Nephron progenitor cell (in vitro differentiated cells): ENCODE results near the gene CNP.
A peak's percentile ranks its signal among the peaks of the same experiment; 100 is the strongest.

Experiments
- DNase-seq: peaks from one replicate; pipeline ENCODE4 v3.0.0; 2021
- H3K27ac Mint-ChIP-seq: 2 replicates; pipeline ENCODE4 v1.8.0; 2021; ENCODE audit warnings: mild to moderate bottlenecking, moderate library complexity, mixed read lengths
- H3K27me3 Mint-ChIP-seq: 2 replicates; pipeline ENCODE4 v1.8.0; 2021; ENCODE audit warnings: mild to moderate bottlenecking, low read depth, mixed read lengths; ENCODE audit not compliant: poor library complexity
- H3K36me3 Mint-ChIP-seq: 2 replicates; pipeline ENCODE4 v1.8.0; 2021; ENCODE audit warnings: low read depth, mixed read lengths
- H3K4me1 Mint-ChIP-seq: 2 replicates; pipeline ENCODE4 v1.8.0; 2021; ENCODE audit warnings: mixed read lengths
- H3K4me3 Mint-ChIP-seq: 2 replicates; pipeline ENCODE4 v1.8.0; 2021; ENCODE audit warnings: mild to moderate bottlenecking, moderate library complexity, mixed read lengths
- H3K9me3 Mint-ChIP-seq: 2 replicates; pipeline ENCODE4 v1.8.0; 2021; ENCODE audit warnings: mild to moderate bottlenecking, moderate library complexity, mixed read lengths
- CTCF ChIP-seq: fragments of 200-600 bp; sonication (generic); IDR thresholded peaks from 2 replicates; pipeline ENCODE4 v1.5.0; 2021; ENCODE audit warnings: antibody characterized with exemption

Gene CNP

GRCh38 chr17:41962111-41962510 lies 4.5 kb upstream of the CNP start:
- TF ChIP-seq CTCF = no peak

GRCh38 chr17:41962768-41963434 lies 3.7 kb upstream of the CNP start:
- Mint-ChIP-seq H3K4me1 (peaks cover 40% of the 10 kb centered on the region), H3K9me3 (no peaks in the 10 kb centered on the region), H3K27me3 (peaks cover 11% of the 10 kb centered on the region), H3K36me3 (peaks cover 4% of the 10 kb centered on the region), H3K4me3 (no peak overlapping the region), H3K27ac (no peak overlapping the region)
- TF ChIP-seq CTCF = peak; percentile 76
- peak; percentile 89 for DNase-seq

More at GRCh38 chr17:41962111-41962510, 4.5 kb upstream of the CNP start:
- no peak overlapping the region for H3K4me3 Mint-ChIP-seq
- no peak overlapping the region for H3K27ac Mint-ChIP-seq
- DNase-seq = no peak
- H3K27me3 Mint-ChIP-seq = peaks cover 11% of the 10 kb centered on the region
- peaks cover 44% of the 10 kb centered on the region for H3K4me1 Mint-ChIP-seq
- no peaks in the 10 kb centered on the region for H3K9me3 Mint-ChIP-seq
- peaks cover 4% of the 10 kb centered on the region for H3K36me3 Mint-ChIP-seq

- Mint-ChIP-seq H3K4me1 (peaks cover 28% of the 10 kb centered on the region), H3K27me3 (peaks cover 6% of the 10 kb centered on the region), H3K36me3 (peaks cover 28% of the 10 kb centered on the region), H3K4me3 (peak overlapping the region; percentile 87), H3K27ac (peak overlapping the region; percentile 69), H3K9me3 (no peaks in the 10 kb centered on the region)
- TF ChIP-seq CTCF = no peak
- peak; percentile 56 for DNase-seq
These were observed 717 bp upstream of the CNP start for GRCh38 chr17:41965694-41966462.

GRCh38 chr17:41967141-41967920 lies 736 bp downstream of the CNP start:
- peak overlapping the region; percentile 81 for H3K4me3 Mint-ChIP-seq
- H3K27ac Mint-ChIP-seq = no peak overlapping the region
- DNase-seq = no peak
- no peak for TF ChIP-seq CTCF
- no peaks in the 10 kb centered on the region for H3K9me3 Mint-ChIP-seq
- H3K27me3 Mint-ChIP-seq = peaks cover 3% of the 10 kb centered on the region
- H3K36me3 Mint-ChIP-seq = peaks cover 41% of the 10 kb centered on the region
- H3K4me1 Mint-ChIP-seq = peaks cover 35% of the 10 kb centered on the region

- no peak for TF ChIP-seq CTCF
- peak overlapping the region; percentile 45 for H3K27ac Mint-ChIP-seq
- no peak for DNase-seq
- H3K27me3 Mint-ChIP-seq = peaks cover 3% of the 10 kb centered on the region
- H3K4me3 Mint-ChIP-seq = peak overlapping the region; percentile 81
- peaks cover 38% of the 10 kb centered on the region for H3K4me1 Mint-ChIP-seq
- peaks cover 46% of the 10 kb centered on the region for H3K36me3 Mint-ChIP-seq
- H3K9me3 Mint-ChIP-seq = no peaks in the 10 kb centered on the region
These were observed 1.5 kb downstream of the CNP start for GRCh38 chr17:41967921-41968578.
